Psoas muscle (tissue), 8 donors: Measurements from ENCODE around the gene TACR3. TPM values are rescaled to one million over a fixed set of nuclear protein-coding genes. Genes with fewer than 3 reads are reported as not detected.
"Not testable (repeated sequence)": the region's sequence is repeated elsewhere in the genome, so short reads cannot be mapped to it uniquely, and the experiment has no call there.

ENCODE experiments used
- ATAC-seq, 4 donors: fragments of 200-7000 bp; cut with Tn5 transposase; one replicate each; pipeline ENCODE4 v1.9.1; 2020; ENCODE audit warnings: moderate library complexity in 3 of 4, mild to moderate bottlenecking in 2 of 4
- DNase-seq, 2 donors: peaks; one replicate each; pipeline ENCODE4 v3.0.0-alpha.2; 2020
- H3K27ac ChIP-seq: fragments of 200-600 bp; one replicate; pipeline ENCODE4 v1.8.0; 2022
- H3K27me3 ChIP-seq, 3 donors: fragments of 200-600 bp in 1 of 3; one replicate each; pipeline versions ENCODE4 v1.6.1 to v1.8.0; 2013 to 2022; ENCODE audit warnings: low read length in 2 of 3, mild to moderate bottlenecking in 2 of 3, moderate library complexity in 1 of 3; ENCODE audit not compliant: insufficient read depth in 3 of 3
- H3K36me3 ChIP-seq, 2 donors: fragments of 200-600 bp in 1 of 2; one replicate each; pipeline versions ENCODE4 v1.6.1 to v1.8.0; 2013 to 2022; ENCODE audit warnings: low read depth in 1 of 2, mild to moderate bottlenecking in 1 of 2, moderate library complexity in 1 of 2; ENCODE audit not compliant: insufficient read depth in 1 of 2
- H3K4me1 ChIP-seq: fragments of 200-600 bp; one replicate; pipeline ENCODE4 v1.8.0; 2022
- H3K4me3 ChIP-seq: fragments of 200-600 bp; one replicate; pipeline ENCODE4 v1.8.0; 2022; ENCODE audit warnings: mild to moderate bottlenecking
- H3K9me3 ChIP-seq: fragments of 200-600 bp; one replicate; pipeline ENCODE4 v1.8.0; 2022
- CTCF ChIP-seq: fragments of 200-600 bp; IDR thresholded peaks from one replicate; pipeline ENCODE4 v1.8.0; 2022; ENCODE audit warnings: antibody characterized with exemption
- WGBS, 3 donors: extraction: QIAGEN DNeasy Blood & Tissue Kit; methylation state at CpG; one replicate each; pipeline versions ENCODE4 v1.1.6 to v1.1.7; 2013; 5-methylcytosine and 5-hydroxymethylcytosine counted together
- intact Hi-C, 2 donors: fragments of 100-400 bp; cut with DNase I; formaldehyde crosslinking; loops; one replicate each; pipeline versions ENCODE4 v1.11.0 to v1.14.2; 2022
- polyA plus RNA-seq, 3 donors: library from polyadenylated mRNA; stranded (reverse); fragments of 200-250 nt; gene quantifications; one replicate each; pipeline ENCODE4 v1.2.3, GENCODE V29; 2013
- total RNA-seq, 4 donors: library from RNA; stranded (reverse); fragmentation: NEBNext Ultra II Directional in 2 of 4; extraction: Animal tissue kit (Norgen Biotek cat#: 25700) in 2 of 4; gene quantifications; one replicate each; pipeline versions ENCODE4 v1.2.1 to v1.2.4, GENCODE V29; 2021 to 2023
- donor health status: healthy with polysubstance abuse.
- donor health status: DM: no; HTN: no; CAD: no; lungs with moderate emphysema.
- donor health status: Bipolar disorder and iron deficiency.
- donor health status: healthy.
- donor health status: DM: yes; HTN: yes; CAD: no.
- donor health status: DM: no; HTN: no; CAD: no.
- donor health status: DM: no; HTN: no; CAD: no.
- donor health status: DM: yes; HTN: yes; CAD: no.

TACR3 gene
- total and polyA plus RNA-seq, 7 donors, result 0.01 to 0.11 (median 0.06) TPM; not detected in 1

DNA sequence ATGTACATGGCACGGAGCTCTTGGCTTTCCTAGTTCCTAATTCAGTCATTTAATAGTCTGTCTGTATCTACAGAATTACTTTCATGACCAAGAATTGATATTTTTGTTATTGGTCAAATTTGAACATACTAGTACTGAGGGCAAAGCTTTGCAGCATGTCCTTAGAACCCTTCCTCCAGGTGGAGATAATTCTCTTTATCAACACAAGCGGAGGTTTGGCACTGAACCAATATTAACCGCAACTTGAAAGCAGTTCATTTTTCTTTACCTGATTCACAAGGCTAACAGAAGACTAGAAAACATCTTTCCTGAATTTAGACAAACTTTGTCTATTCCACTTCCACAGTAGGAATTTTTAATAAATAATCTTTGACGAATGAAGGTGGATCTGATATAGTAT lies 73.8 kb downstream of the TACR3 start:
- no peak overlapping the region for H3K27ac ChIP-seq
- H3K9me3 ChIP-seq, result no peaks in the 10 kb centered on the region
- no peak for TF ChIP-seq CTCF
- H3K4me3 ChIP-seq, result no peak overlapping the region
- no peaks in the 10 kb centered on the region for H3K36me3 ChIP-seq
- intact Hi-C loops, result no loop called here
- no peaks in the 10 kb centered on the region for H3K27me3 ChIP-seq
- 79 to 90% (median 81%) methylated on average over 4 of the region's 4 CpGs for WGBS, 3 donors
- DNase-seq, result no peak
- no peaks in the 10 kb centered on the region for H3K4me1 ChIP-seq
- ATAC-seq, result no peak

GRCh38 chr4:103634236-103634635 lies 85.5 kb downstream of the TACR3 start:
- DNase-seq, result no peak
- Histone ChIP-seq H3K27ac (no peak overlapping the region), H3K36me3 (no peaks in the 10 kb centered on the region), H3K27me3 (no peaks in the 10 kb centered on the region), H3K4me3 (no peak overlapping the region), H3K4me1 (no peaks in the 10 kb centered on the region), H3K9me3 (no peaks in the 10 kb centered on the region)
- 14 to 19% (median 16%) methylated on average over 1 of the region's 1 CpG for WGBS, 3 donors
- ATAC-seq, result no peak
- intact Hi-C loops, result no loop called here
- no peak for TF ChIP-seq CTCF

DNA sequence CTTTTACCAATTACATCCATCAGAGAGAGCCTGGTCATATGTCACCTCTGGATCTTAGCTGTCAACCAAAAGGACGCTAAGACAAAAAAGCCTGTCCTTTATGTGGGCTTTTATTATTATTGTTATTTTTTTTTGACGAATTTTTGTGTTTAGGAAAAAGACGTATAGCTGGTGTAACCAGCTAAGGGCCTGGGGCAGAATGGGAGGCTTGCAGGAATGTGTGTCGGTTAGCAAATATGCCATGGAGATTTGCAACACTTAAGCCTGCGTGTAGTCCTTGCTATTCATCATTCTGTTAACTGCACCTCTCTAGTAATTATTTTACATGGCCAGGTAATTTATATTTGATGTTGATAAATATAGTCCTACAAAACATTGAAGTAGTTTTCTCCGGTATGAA lies 93.5 kb downstream of the TACR3 start:
- TF ChIP-seq CTCF, result no peak
- no peaks in the 10 kb centered on the region for H3K4me1 ChIP-seq
- no peaks in the 10 kb centered on the region for H3K9me3 ChIP-seq
- no peaks in the 10 kb centered on the region for H3K27me3 ChIP-seq
- DNase-seq, result no peak
- H3K36me3 ChIP-seq, result no peaks in the 10 kb centered on the region
- intact Hi-C loops, result no loop called here
- ATAC-seq, result no peak
- no peak overlapping the region for H3K27ac ChIP-seq
- 84 to 90% (median 87%) methylated on average over 6 of the region's 6 CpGs for WGBS, 3 donors
- no peak overlapping the region for H3K4me3 ChIP-seq

DNA sequence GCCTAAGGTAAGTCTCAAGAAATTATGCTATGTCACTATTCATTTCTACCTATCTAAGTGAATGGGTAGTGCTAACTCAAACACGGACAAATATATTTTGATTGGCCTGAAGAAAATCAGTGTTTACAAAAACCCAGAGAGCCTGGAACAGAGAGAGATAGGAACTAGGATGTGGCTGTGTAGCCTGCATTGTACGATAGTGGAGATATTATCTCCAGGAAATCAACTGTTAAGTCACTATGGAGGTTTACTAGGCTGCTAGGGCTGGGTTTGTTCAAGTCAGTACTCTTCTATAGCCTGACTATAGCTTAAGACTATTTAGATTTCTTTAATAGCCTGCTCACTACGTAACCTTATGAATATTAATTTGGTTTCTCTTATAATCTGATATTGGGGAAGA lies 127.9 kb downstream of the TACR3 start:
- H3K4me3 ChIP-seq, result no peak overlapping the region
- DNase-seq (no peak), ATAC-seq (no peak)
- no peaks in the 10 kb centered on the region for H3K4me1 ChIP-seq
- no peak for TF ChIP-seq CTCF
- no peaks in the 10 kb centered on the region for H3K27me3 ChIP-seq
- 75 to 79% (median 75%) methylated on average over 3 of the region's 3 CpGs for WGBS, 3 donors
- H3K9me3 ChIP-seq, result no peaks in the 10 kb centered on the region
- intact Hi-C loops, result no loop called here
- H3K36me3 ChIP-seq, result no peaks in the 10 kb centered on the region
- no peak overlapping the region for H3K27ac ChIP-seq

- TF ChIP-seq CTCF, result no peak
- intact Hi-C loops, result no loop called here
- DNase-seq (no peak), ATAC-seq (no peak)
- H3K9me3 ChIP-seq, result no peaks in the 10 kb centered on the region
- no peaks in the 10 kb centered on the region for H3K4me1 ChIP-seq
- H3K36me3 ChIP-seq, result no peaks in the 10 kb centered on the region
- 81 to 85% (median 84%) methylated on average over 4 of the region's 4 CpGs for WGBS, 3 donors
- no peak overlapping the region for H3K27ac ChIP-seq
- no peak overlapping the region for H3K4me3 ChIP-seq
- H3K27me3 ChIP-seq, result no peaks in the 10 kb centered on the region
Observed at GRCh38 chr4:103567591-103567990, 152.2 kb downstream of the TACR3 start.

DNA sequence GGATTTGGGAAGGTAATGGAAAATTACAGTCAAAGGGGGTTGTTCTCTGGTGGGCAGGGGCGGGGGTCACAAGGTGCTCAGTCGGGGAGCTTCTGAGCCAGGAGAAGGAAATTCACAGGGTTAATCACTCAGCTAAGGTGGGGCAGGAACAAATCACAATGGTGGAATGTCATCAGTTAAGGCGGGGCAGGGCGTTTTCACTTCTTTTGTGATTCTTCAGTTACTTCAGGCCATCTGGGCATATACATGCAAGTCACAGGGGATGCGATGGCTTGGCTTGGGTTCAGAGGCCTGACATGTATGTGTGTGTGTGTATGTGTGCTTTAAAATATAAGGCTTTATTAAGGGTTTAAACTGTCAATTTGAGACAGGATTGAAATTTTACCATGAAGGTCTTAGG lies 160.6 kb downstream of the TACR3 start:
- H3K9me3 ChIP-seq, H3K36me3 ChIP-seq, ATAC-seq, H3K4me1 ChIP-seq, intact Hi-C loops, H3K27ac ChIP-seq, DNase-seq, H3K4me3 ChIP-seq, H3K27me3 ChIP-seq: not testable (repeated sequence)
- 45 to 87% (median 72%) methylated on average over 3 of the region's 5 CpGs for WGBS, 3 donors
